NT2/D1 (cell line): ENCODE measurements around the gene SLC19A2.

Experiments
- SUZ12 ChIP-seq: IDR thresholded peaks from 2 replicates; pipeline ENCODE4 v1.6.1; 2011; ENCODE audit not compliant: insufficient read length, insufficient read depth; ENCODE audit errors: extremely low read depth
- YY1 ChIP-seq: IDR thresholded peaks from 2 replicates; pipeline ENCODE4 v1.6.1; 2011; ENCODE audit not compliant: insufficient read length, insufficient read depth
- ZNF274 ChIP-seq: IDR thresholded peaks from 2 replicates; pipeline ENCODE4 v1.6.1; 2011; ENCODE audit warnings: mild to moderate bottlenecking, low read depth, low read length

DNA sequence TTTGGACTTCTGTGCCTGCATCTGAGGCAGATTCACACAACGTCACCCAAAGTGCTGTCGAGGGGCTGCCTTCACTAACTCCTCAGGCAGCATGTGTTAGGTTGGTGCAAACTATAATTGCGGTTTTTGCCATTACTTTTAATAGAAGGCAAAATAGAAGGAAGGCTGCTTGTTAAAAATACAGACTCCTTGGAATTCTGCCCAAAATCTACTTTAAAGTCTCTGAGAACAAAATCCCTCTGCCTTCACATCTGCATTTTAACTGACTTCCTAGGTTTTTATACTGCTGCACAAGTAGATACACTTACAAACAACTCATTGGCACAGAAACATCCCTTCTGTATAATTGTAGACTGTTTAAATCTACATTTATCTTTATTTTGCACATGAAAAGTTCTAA, 41.3 kb upstream of the SLC19A2 start:
- TF ChIP-seq YY1 (no peak), SUZ12 (no peak), ZNF274 (no peak)
